Esophagus muscularis mucosa (tissue), 4 donors: ENCODE measurements around the gene SRSF6. TPM values are rescaled to one million over a fixed set of nuclear protein-coding genes. Genes with fewer than 3 reads are reported as not detected.

Experiments used
- DNase-seq: peaks from one replicate; pipeline ENCODE4 v3.0.0-alpha.2; 2017; ENCODE audit errors: extremely low spot score
- H3K27ac ChIP-seq, 4 donors: fragments of 200-600 bp; sonication (generic); replicated peaks in 1 of 4; 1 replicate in 3 of 4; 2 replicates in 1 of 4; pipeline ENCODE4 v1.5.1; 2016 to 2019; ENCODE audit warnings: mild to moderate bottlenecking in 1 of 4
- H3K27me3 ChIP-seq, 4 donors: fragments of 200-600 bp; sonication (generic); one replicate each; pipeline versions ENCODE4 v1.5.1 to v1.6.0; 2016 to 2019
- H3K36me3 ChIP-seq, 4 donors: fragments of 200-600 bp; sonication (generic); one replicate each; pipeline ENCODE4 v1.5.1; 2016 to 2019
- H3K4me1 ChIP-seq, 4 donors: fragments of 200-600 bp; sonication (generic); one replicate each; pipeline ENCODE4 v1.5.1; 2016 to 2019
- H3K4me3 ChIP-seq, 4 donors: fragments of 200-600 bp; sonication (generic); 1 replicate in 2 of 4; 2 replicates in 2 of 4; pipeline ENCODE4 v1.5.1; 2016 to 2019; ENCODE audit warnings: mild to moderate bottlenecking in 4 of 4, moderate library complexity in 1 of 4
- H3K9me3 ChIP-seq, 4 donors: fragments of 200-600 bp; sonication (generic); 1 replicate in 3 of 4; 2 replicates in 1 of 4; pipeline ENCODE4 v1.5.1; 2016 to 2019
- EP300 ChIP-seq: sonication (generic); formaldehyde crosslinking; IDR thresholded peaks from one replicate; pipeline ENCODE4 v1.6.1; 2017; ENCODE audit warnings: antibody characterized with exemption
- POLR2A ChIP-seq: fragments of 450-650 bp; IDR thresholded peaks from one replicate; pipeline ENCODE4 v1.6.1; 2017; ENCODE audit warnings: antibody characterized with exemption, moderate library complexity, mild to moderate bottlenecking, low read depth
- POLR2AphosphoS5 ChIP-seq, 2 donors: sonication (generic); formaldehyde crosslinking; IDR thresholded peaks; one replicate each; pipeline ENCODE4 v1.6.1; 2017; ENCODE audit warnings: antibody characterized with exemption in 2 of 2
- WGBS: methylation state at CpG from one replicate; pipeline ENCODE4 v1.1.5; 2018; 5-methylcytosine and 5-hydroxymethylcytosine counted together
- intact Hi-C: fragments of 100-400 bp; cut with DNase I; formaldehyde crosslinking; loops from one replicate; pipeline ENCODE4 v1.15.1; 2023
- total RNA-seq, 4 donors: library from RNA; depleted of rRNA; stranded (reverse); fragments of >200 nt; gene quantifications; one replicate each; pipeline versions ENCODE4 v1.1.0 to v1.2.1, GENCODE V29; 2016
- TF ChIP-seq, protein P1 (sequence below), 3 experiments: fragments of 200-600 bp in 2 of 3; fragments of 450-650 bp in 1 of 3; sonication (generic) in 2 of 3; IDR thresholded peaks; one replicate each; pipeline ENCODE4 v1.5.1; 2017 to 2019; ENCODE audit warnings: antibody characterized with exemption in 3 of 3, mild to moderate bottlenecking in 2 of 3, moderate library complexity in 1 of 3

The SRSF6 gene
- total RNA-seq, 4 donors from 2014 or later, result 22.4 to 46.1 (median 25.3) TPM

DNA sequence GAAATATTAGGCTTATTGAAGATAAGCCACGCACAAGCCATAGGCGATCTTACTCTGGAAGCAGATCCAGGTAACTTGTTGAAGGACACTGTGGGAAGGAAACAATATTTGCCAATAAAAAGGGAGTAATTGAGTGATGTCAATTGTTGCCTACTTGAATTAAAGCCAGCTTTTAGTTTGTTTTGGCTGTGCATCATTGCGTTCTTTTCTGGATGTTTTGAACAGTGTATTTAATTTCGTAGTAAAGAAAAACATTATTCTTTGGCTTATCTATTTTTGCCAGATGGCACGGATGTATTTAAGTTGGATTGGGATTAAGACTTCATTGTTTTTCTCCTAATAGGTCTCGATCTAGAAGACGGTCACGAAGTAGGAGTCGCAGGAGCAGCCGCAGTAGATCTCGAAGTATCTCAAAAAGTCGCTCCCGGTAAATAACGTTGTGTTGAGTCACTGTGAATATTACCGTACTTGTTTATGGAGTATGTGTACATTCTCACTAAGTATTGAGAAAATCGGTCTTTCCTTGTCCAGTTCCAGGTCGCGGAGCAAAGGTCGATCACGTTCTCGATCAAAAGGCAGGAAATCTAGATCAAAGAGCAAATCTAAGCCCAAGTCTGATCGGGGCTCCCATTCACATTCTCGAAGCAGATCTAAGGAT lies 2.6 kb downstream of the SRSF6 start:
- WGBS, result 93% methylated on average over 23 of the region's 23 CpGs
- DNase-seq, result no peak
- H3K36me3 ChIP-seq, result peaks cover 29 to 63% (median 51%) of the 10 kb centered on the region in 4 donors
- no peak overlapping the region for H3K27ac ChIP-seq
- H3K9me3 ChIP-seq, result no peaks in the 10 kb centered on the region
- TF ChIP-seq POLR2A (no peak), POLR2AphosphoS5 (IDR thresholded peaks at IDR 0.05) (no peak), EP300 (no peak)
- TF ChIP-seq, protein P1, sequence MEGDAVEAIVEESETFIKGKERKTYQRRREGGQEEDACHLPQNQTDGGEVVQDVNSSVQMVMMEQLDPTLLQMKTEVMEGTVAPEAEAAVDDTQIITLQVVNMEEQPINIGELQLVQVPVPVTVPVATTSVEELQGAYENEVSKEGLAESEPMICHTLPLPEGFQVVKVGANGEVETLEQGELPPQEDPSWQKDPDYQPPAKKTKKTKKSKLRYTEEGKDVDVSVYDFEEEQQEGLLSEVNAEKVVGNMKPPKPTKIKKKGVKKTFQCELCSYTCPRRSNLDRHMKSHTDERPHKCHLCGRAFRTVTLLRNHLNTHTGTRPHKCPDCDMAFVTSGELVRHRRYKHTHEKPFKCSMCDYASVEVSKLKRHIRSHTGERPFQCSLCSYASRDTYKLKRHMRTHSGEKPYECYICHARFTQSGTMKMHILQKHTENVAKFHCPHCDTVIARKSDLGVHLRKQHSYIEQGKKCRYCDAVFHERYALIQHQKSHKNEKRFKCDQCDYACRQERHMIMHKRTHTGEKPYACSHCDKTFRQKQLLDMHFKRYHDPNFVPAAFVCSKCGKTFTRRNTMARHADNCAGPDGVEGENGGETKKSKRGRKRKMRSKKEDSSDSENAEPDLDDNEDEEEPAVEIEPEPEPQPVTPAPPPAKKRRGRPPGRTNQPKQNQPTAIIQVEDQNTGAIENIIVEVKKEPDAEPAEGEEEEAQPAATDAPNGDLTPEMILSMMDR (IDR thresholded peaks at IDR 0.05), result no peak
- no peak overlapping the region for H3K4me3 ChIP-seq
- no peaks in the 10 kb centered on the region for H3K27me3 ChIP-seq
- H3K4me1 ChIP-seq, result peaks cover 16 to 50% (median 40%) of the 10 kb centered on the region in 4 donors
- intact Hi-C loops, result loop anchor here (5.0 kb wide), 1 partner anchor 52 kb away; no protein-coding TSS in a partner anchor

DNA sequence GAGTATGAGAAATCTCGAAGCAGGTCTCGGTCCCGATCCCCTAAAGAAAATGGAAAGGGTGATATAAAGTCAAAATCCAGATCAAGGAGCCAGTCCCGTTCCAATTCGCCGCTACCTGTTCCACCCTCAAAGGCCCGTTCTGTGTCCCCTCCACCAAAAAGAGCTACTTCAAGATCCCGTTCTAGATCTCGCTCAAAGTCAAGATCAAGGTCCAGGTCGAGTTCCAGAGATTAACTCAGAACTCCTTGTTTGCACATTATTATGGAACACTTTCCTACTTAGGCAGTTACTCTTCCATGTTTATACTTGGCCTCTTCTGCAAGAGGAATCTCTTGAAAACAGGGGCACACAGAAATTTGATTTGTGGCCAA lies 3.1 kb downstream of the SRSF6 start:
- Histone ChIP-seq H3K4me3 (no peak overlapping the region), H3K9me3 (no peaks in the 10 kb centered on the region), H3K4me1 (peaks cover 16 to 50% (median 41%) of the 10 kb centered on the region in 4 donors), H3K27ac (no peak overlapping the region), H3K27me3 (no peaks in the 10 kb centered on the region), H3K36me3 (peaks cover 34 to 69% (median 57%) of the 10 kb centered on the region in 4 donors)
- no peak for DNase-seq
- WGBS, result 91% methylated on average over 10 of the region's 10 CpGs
- intact Hi-C loops, result loop anchor here (5.0 kb wide), 1 partner anchor 51 kb away; no protein-coding TSS in a partner anchor
- TF ChIP-seq, protein P1 (IDR thresholded peaks at IDR 0.05), result no peak
- TF ChIP-seq POLR2A, result no peak
- TF ChIP-seq EP300, result no peak
- TF ChIP-seq POLR2AphosphoS5 (IDR thresholded peaks at IDR 0.05), result no peak

DNA sequence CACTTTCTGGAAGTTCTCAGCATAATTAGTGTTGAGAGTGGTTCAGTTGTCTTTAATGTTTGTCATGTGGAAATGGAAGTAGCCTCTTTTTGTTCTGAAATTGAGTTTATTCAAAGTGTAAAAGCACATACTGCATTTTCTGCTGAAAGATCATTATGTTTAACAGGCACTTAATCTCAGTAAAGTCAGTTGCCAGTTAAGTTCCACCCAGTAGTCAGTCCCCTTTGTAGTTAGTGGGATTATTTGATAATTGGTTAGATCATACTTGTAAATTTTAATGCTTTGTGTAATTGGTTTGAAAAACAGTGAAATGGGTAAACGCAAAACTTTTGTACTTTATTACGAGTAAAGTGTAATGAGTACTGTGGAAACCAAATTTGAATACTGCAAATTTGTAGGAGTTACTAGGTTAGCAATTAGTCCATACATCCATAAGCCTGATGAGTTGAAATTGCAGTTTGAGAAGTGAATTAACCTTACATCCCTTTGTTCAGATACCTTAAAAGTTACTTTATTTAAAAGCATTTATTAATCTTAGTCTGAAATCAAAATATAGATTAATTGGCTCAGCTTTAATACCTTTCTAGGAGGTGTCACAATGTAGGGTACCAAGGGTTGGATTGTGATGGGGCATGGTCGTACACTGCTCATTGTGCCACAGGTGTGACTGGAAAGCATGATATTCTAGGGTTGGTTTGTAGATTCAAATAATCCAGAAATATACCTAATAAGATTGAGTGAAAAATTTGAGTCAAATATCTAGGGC lies 4.4 kb downstream of the SRSF6 start:
- no peak for DNase-seq
- Histone ChIP-seq H3K4me3 (no peak overlapping the region), H3K27ac (no peak overlapping the region), H3K9me3 (no peaks in the 10 kb centered on the region), H3K4me1 (peaks cover 9 to 48% (median 33%) of the 10 kb centered on the region in 4 donors), H3K27me3 (no peaks in the 10 kb centered on the region), H3K36me3 (peaks cover 39 to 81% (median 69%) of the 10 kb centered on the region in 4 donors)
- intact Hi-C loops, result loop anchor here (5.0 kb wide), 1 partner anchor 50 kb away; no protein-coding TSS in a partner anchor
- TF ChIP-seq POLR2AphosphoS5 (IDR thresholded peaks at IDR 0.05), result no peak
- TF ChIP-seq POLR2A, result no peak
- no peak for TF ChIP-seq EP300
- TF ChIP-seq, protein P1 (IDR thresholded peaks at IDR 0.05), result no peak
- 91% methylated on average over 3 of the region's 3 CpGs for WGBS

DNA sequence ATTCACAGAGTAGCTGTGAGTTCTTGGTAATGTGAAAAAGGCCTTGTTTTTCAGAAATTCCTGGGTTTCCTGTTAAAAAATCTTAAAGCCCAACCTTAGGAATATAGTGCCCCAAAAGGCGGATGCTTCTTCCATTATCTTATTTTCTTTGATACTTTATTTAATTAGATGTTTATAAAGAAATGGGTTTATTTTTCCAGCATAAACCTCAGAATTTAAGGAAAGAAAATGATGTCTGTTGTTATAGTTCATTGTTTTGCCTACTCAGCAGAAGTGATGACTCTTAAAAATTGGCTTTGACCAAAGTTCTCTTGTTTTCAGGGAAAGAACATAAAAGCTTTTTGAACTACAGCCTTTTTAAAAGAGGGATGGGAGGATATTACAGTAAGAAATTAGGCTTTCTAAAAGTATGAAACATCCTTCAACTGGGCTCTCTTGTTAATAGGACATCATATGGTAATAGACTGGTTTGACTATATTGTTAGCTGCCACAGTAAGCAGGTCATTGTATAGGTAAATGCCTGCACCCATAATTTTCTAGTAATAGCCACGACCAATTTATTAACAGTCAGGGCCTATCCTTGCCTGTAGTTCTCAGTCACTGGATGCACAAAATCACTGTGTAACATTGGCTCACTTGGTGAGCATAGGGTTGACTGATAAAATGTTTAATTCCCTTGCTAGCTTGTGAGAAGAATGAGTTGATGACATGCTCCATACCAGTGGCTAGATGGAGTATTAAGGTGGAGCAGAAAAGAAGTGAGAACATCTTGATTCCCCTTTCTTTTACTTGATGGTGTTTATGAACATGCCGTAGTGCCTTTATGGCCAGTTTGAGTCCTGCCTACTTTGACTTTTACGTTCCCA lies 5.2 kb downstream of the SRSF6 start:
- H3K27ac ChIP-seq, result no peak overlapping the region

More for the DNA sequence above, 5.2 kb downstream of the SRSF6 start:
- DNase-seq, result no peak
- intact Hi-C loops, result loop anchor here (5.0 kb wide), 1 partner anchor 49 kb away; no protein-coding TSS in a partner anchor
- H3K4me3 ChIP-seq, result no peak overlapping the region
- TF ChIP-seq POLR2AphosphoS5 (IDR thresholded peaks at IDR 0.05) (no peak), POLR2A (no peak), EP300 (no peak)
- TF ChIP-seq, protein P1 (IDR thresholded peaks at IDR 0.05), result no peak
- H3K9me3 ChIP-seq, result no peaks in the 10 kb centered on the region
- H3K4me1 ChIP-seq, result peaks cover 9 to 47% (median 33%) of the 10 kb centered on the region in 4 donors
- no peaks in the 10 kb centered on the region for H3K27me3 ChIP-seq
- 85% methylated on average over 4 of the region's 4 CpGs for WGBS
- H3K36me3 ChIP-seq, result peaks cover 39 to 88% (median 75%) of the 10 kb centered on the region in 4 donors
